GM18861 (cell line): ENCODE results near the gene EVL.
"Not testable (repeated sequence)": the region's sequence is repeated elsewhere in the genome, so short reads cannot be mapped to it uniquely, and the experiment has no call there.

Source experiments
- ATAC-seq: cut with Tn5 transposase; IDR thresholded peaks from one replicate; pipeline ENCODE4 v1.9.1; 2021; ENCODE audit not compliant: unreplicated experiment

The EVL gene

DNA sequence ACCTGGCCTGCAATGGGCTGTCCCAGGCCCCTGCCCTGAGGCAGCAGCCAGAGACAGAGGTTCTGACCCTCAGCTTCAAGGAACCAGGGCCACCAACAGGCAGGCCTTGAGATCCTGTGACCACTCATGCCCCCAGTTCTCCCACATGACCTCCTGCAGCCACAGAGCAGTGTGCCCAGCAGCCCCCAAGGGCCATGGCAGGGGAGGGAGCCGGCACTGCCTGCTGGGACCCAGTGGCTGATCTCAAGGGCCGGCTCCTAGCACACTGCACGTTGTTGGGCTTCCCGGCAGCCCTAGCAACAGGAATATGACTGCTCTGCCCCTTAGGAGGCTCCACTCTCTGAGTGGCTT is 79.4 kb downstream of the EVL start:
- ATAC-seq = no peak

DNA sequence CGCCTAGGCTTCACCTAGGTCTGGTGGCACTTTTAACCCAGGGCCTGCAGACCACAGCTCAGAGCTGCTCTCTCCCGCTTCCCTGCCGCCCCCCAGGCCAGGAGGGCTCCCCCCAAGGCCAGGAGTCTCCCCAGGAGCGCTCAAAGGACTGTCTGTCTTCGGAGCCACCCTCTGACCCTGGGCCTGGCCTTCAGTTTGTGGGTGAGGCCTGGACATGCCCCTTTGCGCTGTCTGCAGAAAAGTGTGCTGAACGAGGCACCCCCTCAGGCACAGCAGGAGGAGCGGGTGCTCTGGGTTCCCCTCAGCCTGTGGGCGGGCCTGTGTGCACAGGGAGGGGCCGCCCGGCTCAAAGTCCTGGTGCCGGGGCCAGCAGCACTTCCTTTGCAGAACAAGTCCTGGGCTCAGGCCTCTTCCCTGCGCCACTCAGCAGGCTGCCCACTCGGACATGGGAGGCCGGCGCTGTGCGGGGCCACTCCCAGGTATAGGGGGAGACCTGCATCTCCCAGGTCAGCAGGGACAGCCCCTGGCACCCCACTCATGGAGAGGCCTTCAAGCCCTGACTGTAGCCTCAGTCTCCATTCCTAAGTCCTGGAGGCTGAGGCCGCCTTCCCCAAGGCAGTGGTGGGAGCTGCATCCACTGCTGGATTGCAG is 79.9 kb downstream of the EVL start:
- no peak for ATAC-seq

DNA sequence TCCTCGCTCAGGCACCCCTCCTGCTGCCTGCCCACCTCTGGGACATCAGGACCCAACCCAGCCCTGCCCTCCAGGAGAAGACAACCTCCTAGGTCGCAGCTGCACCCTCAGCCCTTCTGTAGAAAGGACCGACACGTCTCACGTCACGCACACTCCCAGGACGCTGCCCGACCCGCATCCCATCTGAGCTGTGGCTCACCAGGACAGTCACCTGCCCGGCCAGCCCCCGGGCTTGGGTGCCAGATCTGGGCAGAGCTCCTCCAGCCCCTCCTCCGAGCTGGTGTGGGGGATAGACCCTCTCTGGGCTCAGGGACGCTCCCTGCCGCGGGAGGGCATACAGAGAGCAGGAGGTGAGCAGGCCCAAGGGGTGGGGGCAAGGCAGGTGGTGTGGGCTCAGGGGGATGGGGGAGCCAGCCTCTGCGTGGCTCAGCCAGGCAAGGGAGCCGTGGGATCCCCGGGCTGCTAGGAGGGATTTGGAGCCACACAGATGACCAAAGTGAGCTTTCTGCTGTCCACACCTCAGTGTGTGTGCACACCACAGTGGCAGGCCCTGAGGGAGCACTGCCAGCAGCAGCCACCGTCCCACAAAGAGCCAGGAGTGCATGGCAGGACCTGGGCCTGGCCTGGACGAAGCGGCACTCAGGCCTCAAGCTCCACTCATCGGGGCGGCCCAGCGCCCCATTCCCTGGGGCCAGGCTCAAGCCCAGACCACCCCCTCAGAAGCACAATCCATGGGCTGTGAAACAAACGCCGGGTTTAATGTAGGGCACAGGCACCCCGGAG is 80.7 kb downstream of the EVL start:
- no peak for ATAC-seq

DNA sequence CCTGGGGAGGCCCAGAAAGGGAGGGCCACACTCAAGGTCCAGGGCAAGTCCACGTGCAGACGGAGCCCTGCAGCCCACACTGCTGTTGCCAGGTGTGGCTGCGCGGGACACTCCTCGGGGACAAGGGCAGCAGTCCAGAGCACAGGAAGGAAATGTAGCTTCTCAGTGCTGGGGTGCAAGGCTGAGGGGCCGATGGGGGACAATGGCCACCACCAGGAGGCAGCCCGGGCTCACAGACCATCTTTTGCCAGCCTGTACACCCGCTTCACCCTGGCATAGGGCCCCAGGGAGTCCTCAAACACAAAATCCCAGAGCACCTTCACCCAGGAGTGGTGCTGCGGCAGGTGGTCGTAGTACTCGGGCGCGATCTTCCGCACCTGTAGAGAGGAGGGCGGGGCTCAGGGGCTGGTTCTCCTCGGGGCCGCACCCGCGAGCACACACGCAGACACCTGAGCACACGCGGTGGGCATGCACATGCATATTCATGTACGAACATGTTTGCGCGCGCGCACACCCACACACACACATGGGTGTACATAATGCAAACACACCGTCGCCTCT is 81.4 kb downstream of the EVL start:
- ATAC-seq = no peak

DNA sequence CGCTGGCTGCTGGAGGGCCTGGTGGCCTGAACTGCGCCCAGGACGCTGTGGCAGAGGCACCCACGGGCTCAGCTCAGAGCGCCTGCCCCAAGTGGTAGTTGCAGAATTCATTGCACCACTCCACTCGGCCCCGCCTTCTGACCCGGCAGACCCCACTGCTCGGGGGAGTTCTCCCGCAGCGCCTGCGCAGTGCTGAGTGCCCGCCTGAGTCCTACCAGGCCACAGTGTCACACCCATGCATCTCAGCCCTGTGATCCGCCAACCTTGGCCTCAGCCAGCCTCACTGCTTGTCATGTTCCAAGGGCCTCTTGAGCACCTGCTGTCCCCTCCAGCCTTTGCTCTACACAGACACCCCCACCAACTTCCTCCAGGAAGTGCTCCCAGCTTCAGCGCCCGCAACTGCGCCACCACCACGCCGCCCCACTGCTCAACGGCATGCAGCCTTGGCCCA is 82.0 kb downstream of the EVL start:
- peak; percentile 40 for ATAC-seq

- ATAC-seq = no peak
Measured at GRCh38 chr14:100147691-100148464, 82.7 kb downstream of the EVL start.

GRCh38 chr14:100148837-100149731 is 83.9 kb downstream of the EVL start:
- ATAC-seq = no peak

DNA sequence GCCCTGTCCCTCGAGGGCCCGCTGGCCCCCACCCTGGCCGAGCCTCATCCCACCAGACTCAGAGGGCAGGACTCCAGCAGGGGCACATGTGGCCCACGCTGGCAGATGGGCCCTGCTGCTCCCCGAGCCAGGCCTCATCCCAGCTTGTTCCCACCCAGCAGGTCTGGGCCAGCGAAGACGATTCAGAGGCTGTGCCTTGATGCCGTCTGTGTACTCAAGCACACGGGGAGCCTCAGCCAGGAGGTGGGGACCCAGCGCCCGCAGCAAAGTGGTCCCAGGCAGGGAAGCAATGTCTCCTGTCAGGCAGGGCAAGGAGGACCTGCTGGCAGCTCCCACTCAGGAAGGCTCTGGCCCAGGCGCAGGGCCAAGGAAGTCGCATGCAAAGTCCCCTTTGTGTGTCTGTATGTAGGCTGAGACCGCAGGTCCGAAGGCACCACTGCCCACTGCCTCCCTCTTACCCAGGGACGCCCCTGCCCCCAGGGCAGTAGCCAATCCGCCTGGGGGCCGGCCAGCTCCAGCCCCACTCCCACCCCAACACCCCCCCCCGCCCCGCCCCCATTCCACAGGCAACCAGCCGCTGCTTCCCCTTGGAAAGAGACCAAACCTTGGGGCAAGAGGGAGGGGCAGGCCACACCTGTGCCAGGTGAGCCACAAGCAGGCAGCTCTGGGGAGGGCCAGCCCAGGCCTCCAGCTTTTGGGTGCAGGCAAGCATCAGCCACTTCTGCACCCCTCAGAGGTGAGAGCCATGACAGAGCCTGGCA is 84.8 kb downstream of the EVL start:
- no peak for ATAC-seq

DNA sequence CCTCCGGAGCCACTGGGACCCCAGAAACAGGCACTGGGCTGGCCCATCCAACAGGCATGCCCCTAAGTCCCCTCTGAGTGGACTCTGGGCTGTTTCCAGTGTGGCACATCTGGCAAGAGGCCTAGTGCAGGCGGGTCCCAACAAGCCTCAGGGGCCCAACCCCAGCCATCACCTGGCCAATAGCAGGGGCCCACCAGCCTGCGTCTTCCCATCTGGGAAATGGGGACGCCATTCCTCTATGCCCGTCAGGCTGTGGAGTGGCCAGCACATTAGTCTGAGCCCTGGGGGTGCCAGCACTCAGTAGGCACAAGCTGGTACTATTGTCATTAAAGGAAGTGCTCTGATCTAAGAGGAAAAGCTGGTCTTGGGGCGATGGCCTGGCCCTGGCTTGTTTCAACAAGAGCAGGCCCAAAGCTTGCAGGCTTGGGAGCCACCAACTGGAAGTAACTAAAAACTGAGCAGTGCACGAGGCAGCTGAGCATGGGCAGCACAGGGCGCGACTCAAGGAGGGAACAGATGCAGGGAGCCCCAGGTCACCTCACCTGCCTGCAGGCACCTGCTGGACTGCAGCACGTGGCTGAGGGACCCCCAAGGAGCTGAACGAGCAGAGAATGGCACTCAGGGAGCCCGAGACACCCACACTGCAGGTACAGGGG is 85.8 kb downstream of the EVL start:
- ATAC-seq = no peak

DNA sequence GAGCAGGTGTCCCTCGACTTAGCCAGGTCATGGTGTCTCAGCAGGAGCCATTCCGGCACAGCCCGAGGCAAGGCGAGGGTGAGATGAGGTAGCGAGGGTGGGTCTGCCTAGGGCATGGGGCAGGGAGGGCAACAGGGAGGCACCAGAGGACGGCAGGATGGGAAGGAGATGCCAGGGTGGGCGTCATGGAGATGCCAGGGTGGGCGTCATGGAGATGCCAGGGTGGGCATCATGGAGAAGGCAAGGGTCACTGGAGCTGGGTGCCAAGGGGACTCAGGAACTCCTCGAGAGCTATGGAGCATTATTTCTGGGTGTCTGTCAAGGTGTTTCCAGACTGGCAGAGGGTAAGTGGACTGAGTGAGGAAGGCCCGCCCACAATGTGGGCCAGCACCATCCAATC is 86.9 kb downstream of the EVL start:
- no peak for ATAC-seq

- no peak for ATAC-seq
Measured at GRCh38 chr14:100153560-100153959, 88.3 kb downstream of the EVL start.

DNA sequence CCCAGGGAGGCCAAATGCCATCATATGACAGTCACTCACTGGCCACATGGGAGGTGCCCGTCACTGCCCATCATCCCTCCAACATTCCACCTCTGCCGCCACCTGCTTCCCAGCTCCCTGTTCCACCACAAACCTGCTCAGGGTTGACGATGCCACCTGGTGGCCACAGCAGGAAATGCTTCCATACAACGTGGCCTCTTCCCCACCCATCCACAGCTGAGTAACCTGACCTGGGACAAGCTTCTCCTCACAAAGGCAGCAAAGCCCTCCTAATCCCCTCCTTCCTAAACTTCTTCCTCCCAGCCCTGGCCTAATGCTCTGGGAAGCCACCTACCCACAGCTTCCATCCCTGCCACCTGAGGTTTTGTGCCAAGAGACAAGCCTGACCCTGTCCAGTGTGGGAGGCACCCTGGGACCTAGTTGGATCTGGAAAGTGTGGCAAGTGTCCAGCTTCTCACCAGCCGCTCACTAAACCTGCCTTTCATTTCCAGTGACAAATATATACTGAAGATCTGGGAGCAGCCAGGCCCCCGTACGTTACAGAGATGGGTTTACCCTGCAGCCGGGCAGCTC is 89.9 kb downstream of the EVL start:
- no peak for ATAC-seq

- no peak for ATAC-seq
Measured at GRCh38 chr14:100155756-100156616, 90.8 kb downstream of the EVL start.

DNA sequence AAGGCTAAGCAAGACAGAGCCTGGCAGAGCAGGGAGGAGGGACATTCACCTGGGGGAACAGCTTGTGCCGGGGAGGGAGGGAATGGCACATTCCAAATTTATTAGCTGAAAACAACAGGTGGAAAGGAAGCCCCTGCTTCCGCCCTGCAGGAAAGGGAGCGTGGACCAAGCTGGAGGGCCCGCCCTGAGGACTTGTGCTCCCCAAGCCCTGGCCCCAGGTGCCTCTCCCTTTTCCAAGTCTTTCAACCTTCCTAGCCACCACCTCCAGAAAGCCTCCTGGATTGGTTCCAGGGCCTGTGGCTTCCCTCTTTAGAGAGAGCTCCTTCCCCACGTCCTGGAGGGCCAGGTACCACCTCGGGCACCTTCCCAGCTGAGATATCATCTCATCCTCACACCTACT is 91.6 kb downstream of the EVL start:
- no peak for ATAC-seq

DNA sequence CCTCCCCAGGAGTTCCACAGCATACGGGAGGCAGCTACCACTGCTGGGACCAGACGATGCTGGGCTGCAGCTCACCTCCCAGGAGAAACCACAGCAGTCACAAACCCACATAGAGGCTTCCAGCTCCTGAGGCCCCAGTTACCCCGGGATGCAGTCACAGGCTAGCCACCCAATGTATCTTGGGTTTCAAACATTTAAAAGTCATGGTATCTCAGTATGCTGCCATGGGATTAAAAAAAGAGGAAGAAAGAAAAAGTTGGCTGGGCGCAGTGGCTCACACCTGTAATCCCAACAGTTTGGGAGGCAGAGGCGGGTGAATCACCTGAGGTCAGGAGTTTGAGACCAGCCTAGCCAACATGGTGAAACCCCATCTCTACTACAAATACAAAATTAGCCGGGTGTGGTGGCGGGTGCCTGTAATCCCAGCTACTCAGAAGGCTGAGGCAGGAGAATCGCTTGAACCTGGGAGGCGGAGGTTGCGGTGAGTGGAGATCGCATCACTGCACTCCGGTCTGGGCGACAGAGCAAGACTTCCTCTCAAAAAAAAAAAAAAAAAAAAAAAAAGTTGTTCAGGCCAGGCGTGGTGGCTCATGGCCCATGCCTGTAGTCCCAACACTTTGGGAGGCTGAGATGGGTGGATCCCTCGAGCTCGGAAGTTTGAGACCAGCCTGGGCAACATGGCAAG is 92.5 kb downstream of the EVL start:
- not testable (repeated sequence) for ATAC-seq

GRCh38 chr14:100158566-100159093 is 93.4 kb downstream of the EVL start:
- ATAC-seq = no peak
